Cardiac fibroblast (primary cell): ENCODE measurements around the gene HMGCLL1.
A peak's percentile ranks its signal among the peaks of the same experiment; 100 is the strongest.

ENCODE experiments used
- DNase-seq, 2 donors: peaks; one replicate each; pipeline versions ENCODE4 v3.0.0 to v3.0.0-alpha.2; 2010; ENCODE audit warnings: low read depth in 2 of 2
- H3K4me3 ChIP-seq, 2 donors: replicated peaks in 1 of 2; 1 replicate in 1 of 2; 2 replicates in 1 of 2; pipeline ENCODE4 v1.5.1; 2011; ENCODE audit warnings: low read depth in 2 of 2, low read length in 2 of 2, mild to moderate bottlenecking in 2 of 2, moderate library complexity in 1 of 2
- CTCF ChIP-seq: IDR thresholded peaks from one replicate; pipeline ENCODE4 v1.5.1; 2011; ENCODE audit warnings: low read depth, mild to moderate bottlenecking, low read length, inconsistent platforms

Gene HMGCLL1

GRCh38 chr6:55516736-55517135 lies 62.3 kb downstream of the HMGCLL1 start:
- DNase-seq = no peak
- no peak overlapping the region for H3K4me3 ChIP-seq
- no peak for TF ChIP-seq CTCF

- DNase-seq = no peak
- H3K4me3 ChIP-seq = no peak overlapping the region
- no peak for TF ChIP-seq CTCF
These were observed 66.1 kb downstream of the HMGCLL1 start for GRCh38 chr6:55512904-55513303.

GRCh38 chr6:55511122-55511800 lies 67.7 kb downstream of the HMGCLL1 start:
- DNase-seq = no peak
- H3K4me3 ChIP-seq = no peak overlapping the region
- TF ChIP-seq CTCF = no peak

GRCh38 chr6:55499591-55499990 lies 79.4 kb downstream of the HMGCLL1 start:
- TF ChIP-seq CTCF = no peak
- DNase-seq = no peak

GRCh38 chr6:55497694-55498093 lies 81.3 kb downstream of the HMGCLL1 start:
- DNase-seq = no peak
- TF ChIP-seq CTCF = no peak
- H3K4me3 ChIP-seq = no peak overlapping the region

More at GRCh38 chr6:55499591-55499990, 79.4 kb downstream of the HMGCLL1 start:
- H3K4me3 ChIP-seq = no peak overlapping the region

GRCh38 chr6:55496201-55496600 lies 82.8 kb downstream of the HMGCLL1 start:
- peak in 1 of 2 donors; percentile 3 for DNase-seq
- no peak for TF ChIP-seq CTCF
- H3K4me3 ChIP-seq = no peak overlapping the region

- no peak for TF ChIP-seq CTCF
- no peak for DNase-seq
- H3K4me3 ChIP-seq = no peak overlapping the region
These were observed 83.7 kb downstream of the HMGCLL1 start for GRCh38 chr6:55495277-55495676.
